ENCODE results near the gene USP40. TPM values are rescaled to one million over a fixed set of nuclear protein-coding genes. Genes with fewer than 3 reads are reported as not detected.

The USP40 gene
- total RNA-seq, 1 donor from 2014 or later = 41.5 TPM

DNA sequence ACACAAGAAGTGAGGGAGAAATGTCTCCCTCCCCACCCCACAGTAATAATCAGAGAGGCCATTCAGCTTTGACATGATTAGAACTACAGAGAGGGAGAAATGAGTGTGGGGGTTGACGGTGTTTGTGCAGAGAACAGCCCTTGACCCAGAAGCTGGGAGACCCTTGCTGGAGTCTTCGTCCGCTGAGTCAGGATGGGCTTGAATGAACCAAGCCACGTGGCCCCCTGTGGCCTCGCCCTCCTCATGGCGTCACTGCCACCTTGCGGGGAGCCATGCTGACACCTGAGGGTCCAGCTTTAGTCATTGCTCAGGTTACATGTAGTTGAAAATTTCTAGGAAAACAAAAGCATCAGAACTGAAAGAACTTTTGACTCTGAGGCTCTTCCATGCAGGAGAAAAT lies 111.1 kb downstream of the USP40 start:
- Mint-ChIP-seq H3K9me3 (no peaks in the 10 kb centered on the region), H3K27ac (no peak overlapping the region), H3K4me3 (no peak overlapping the region), H3K4me1 (ENCODE audit: unreplicated experiment) (no peaks in the 10 kb centered on the region), H3K27me3 (no peaks in the 10 kb centered on the region), H3K36me3 (peaks cover 6% of the 10 kb centered on the region)
- TF ChIP-seq, protein P1, sequence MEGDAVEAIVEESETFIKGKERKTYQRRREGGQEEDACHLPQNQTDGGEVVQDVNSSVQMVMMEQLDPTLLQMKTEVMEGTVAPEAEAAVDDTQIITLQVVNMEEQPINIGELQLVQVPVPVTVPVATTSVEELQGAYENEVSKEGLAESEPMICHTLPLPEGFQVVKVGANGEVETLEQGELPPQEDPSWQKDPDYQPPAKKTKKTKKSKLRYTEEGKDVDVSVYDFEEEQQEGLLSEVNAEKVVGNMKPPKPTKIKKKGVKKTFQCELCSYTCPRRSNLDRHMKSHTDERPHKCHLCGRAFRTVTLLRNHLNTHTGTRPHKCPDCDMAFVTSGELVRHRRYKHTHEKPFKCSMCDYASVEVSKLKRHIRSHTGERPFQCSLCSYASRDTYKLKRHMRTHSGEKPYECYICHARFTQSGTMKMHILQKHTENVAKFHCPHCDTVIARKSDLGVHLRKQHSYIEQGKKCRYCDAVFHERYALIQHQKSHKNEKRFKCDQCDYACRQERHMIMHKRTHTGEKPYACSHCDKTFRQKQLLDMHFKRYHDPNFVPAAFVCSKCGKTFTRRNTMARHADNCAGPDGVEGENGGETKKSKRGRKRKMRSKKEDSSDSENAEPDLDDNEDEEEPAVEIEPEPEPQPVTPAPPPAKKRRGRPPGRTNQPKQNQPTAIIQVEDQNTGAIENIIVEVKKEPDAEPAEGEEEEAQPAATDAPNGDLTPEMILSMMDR (conservative IDR thresholded peaks at IDR 0.05) = no peak
- DNase-seq (ENCODE audit: extremely low spot score, unreplicated experiment) = no peak

DNA sequence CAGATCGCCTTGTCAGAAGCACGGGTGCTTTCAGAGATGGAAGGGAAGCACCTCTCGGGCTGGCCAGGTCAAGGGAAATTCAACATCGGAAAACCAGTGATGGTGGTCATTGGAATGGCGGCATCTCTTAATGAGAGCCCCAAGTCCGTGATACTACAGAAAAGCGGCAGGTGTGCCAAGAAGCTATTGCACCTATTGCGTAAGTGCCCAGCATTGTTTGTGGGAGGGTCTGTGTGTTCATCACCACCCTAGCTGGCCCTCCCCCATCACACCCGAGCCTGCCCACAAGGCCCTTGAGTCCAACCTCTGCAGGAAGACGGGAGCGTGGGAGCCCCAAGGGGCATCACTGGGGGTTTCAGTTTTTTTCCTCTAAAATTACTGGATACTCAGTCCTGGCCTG lies 111.6 kb downstream of the USP40 start:
- no peaks in the 10 kb centered on the region for H3K27me3 Mint-ChIP-seq

DNA sequence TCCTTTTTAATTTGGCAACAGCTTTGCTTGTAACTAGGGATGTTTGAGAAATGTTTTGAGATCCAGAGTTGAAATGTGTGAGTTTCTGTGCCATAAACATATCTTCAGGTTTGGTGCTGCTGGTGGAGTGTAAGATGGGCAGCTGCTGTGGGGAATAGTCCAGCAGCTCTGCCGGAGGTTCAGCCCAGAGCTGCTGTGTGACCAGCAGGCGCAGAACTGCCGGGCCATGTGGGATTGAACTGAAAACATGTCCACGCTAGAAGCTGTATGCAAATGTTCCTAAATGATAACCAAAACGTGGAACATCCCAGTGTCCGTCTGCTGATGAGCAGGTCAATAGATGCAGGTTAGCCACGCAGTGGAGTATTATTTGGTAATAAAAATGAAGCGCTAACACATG lies 112.7 kb downstream of the USP40 start:
- Mint-ChIP-seq H3K36me3 (peaks cover 6% of the 10 kb centered on the region), H3K4me3 (no peak overlapping the region), H3K4me1 (ENCODE audit: unreplicated experiment) (peaks cover 2% of the 10 kb centered on the region), H3K27me3 (no peaks in the 10 kb centered on the region), H3K27ac (no peak overlapping the region), H3K9me3 (no peaks in the 10 kb centered on the region)
- TF ChIP-seq, protein P1 (conservative IDR thresholded peaks at IDR 0.05) = no peak
- DNase-seq (ENCODE audit: extremely low spot score, unreplicated experiment) = no peak

More for the DNA sequence above, 111.6 kb downstream of the USP40 start:
- no peaks in the 10 kb centered on the region for H3K4me1 Mint-ChIP-seq (ENCODE audit: unreplicated experiment)
- no peak overlapping the region for H3K27ac Mint-ChIP-seq
- TF ChIP-seq, protein P1 (conservative IDR thresholded peaks at IDR 0.05) = no peak
- H3K4me3 Mint-ChIP-seq = no peak overlapping the region
- H3K9me3 Mint-ChIP-seq = no peaks in the 10 kb centered on the region
- DNase-seq (ENCODE audit: extremely low spot score, unreplicated experiment) = no peak
- peaks cover 6% of the 10 kb centered on the region for H3K36me3 Mint-ChIP-seq

DNA sequence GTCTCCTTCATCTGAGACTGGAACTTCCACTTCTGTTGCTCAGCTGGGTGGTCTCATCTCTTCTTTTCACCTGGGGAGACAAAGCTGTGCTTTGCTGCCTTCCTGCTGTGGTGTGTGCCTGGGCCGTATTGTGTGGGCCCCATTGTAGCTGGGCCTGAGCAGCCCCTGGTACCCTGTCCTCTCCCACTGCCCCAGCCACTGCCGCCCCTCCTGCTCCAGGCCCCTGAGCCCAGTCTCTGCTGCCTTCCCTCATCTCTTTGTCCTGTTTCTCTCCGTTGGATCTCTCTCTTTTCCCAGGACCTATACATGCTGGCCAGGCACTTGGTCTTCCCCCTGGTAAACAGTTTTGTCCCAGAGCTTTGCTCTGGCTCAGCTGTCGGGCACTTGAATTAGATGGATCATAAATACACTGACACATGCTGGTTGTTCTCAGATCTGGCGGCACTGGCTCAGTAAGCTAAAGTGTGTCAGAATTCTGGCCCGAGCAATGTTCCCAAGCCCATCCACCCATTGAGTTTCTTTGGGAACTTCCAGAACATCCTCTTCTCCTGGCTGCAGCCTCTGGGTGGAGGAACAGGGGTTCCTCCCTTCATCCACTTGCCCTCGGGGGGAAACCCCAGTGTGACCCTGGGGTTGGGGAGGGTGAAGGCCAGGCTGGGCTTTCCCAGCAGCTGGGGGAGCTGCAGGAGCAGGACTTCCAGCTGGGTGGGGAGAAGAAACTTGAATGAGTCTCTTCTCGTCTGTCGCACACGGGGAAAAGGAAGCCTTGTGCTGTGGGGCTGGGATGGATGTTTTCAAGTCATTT lies 113.3 kb downstream of the USP40 start:
- H3K36me3 Mint-ChIP-seq = peaks cover 6% of the 10 kb centered on the region
- TF ChIP-seq, protein P1 (conservative IDR thresholded peaks at IDR 0.05) = no peak
- no peaks in the 10 kb centered on the region for H3K27me3 Mint-ChIP-seq
- no peaks in the 10 kb centered on the region for H3K9me3 Mint-ChIP-seq
- H3K4me1 Mint-ChIP-seq (ENCODE audit: unreplicated experiment) = peaks cover 5% of the 10 kb centered on the region
- H3K27ac Mint-ChIP-seq = no peak overlapping the region
- DNase-seq (ENCODE audit: extremely low spot score, unreplicated experiment) = no peak
- no peak overlapping the region for H3K4me3 Mint-ChIP-seq

DNA sequence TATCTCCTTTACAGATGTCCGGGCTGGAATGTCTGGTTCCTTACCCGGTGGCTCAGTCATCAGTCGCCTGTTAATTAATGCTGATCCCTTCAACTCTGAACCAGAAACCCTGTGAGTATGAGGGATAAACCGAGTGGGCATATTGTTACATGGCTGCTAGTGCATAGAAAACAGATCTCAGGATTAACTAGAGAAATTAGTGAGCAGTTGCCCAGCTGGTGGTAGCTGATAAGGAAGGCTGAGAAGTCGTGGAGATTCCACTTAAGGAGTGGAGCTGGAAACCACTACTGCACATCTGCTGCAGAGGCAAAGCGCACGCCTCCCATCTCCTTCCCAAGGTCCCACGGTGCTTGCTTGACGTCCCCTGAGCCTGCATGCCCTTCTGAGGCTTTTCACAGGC lies 114.6 kb downstream of the USP40 start:
- Mint-ChIP-seq H3K4me1 (ENCODE audit: unreplicated experiment) (peaks cover 8% of the 10 kb centered on the region), H3K36me3 (no peaks in the 10 kb centered on the region), H3K9me3 (no peaks in the 10 kb centered on the region), H3K4me3 (no peak overlapping the region), H3K27me3 (no peaks in the 10 kb centered on the region), H3K27ac (no peak overlapping the region)
- TF ChIP-seq, protein P1 (conservative IDR thresholded peaks at IDR 0.05) = no peak
- no peak for DNase-seq (ENCODE audit: extremely low spot score, unreplicated experiment)
